H9 (cell line): ENCODE results near the gene RLN3. TPM values are rescaled to one million over a fixed set of nuclear protein-coding genes. Genes with fewer than 3 reads are reported as not detected.

ENCODE experiments used
- DNase-seq: peaks from one replicate; pipeline ENCODE4 v3.0.0-alpha.2; 2017
- H2AFZ ChIP-seq: one replicate; pipeline ENCODE4 v1.6.1; 2013; ENCODE audit warnings: mild to moderate bottlenecking, low read length, control low read depth, moderate library complexity
- H2AK5ac ChIP-seq: 2 replicates; pipeline ENCODE4 v1.6.1; 2013; ENCODE audit warnings: low read length, control low read depth, mixed read lengths; ENCODE audit not compliant: insufficient read length
- H2BK120ac ChIP-seq: one replicate; pipeline ENCODE4 v1.6.1; 2013; ENCODE audit warnings: low read depth, mild to moderate bottlenecking, low read length, control low read depth, inconsistent platforms; ENCODE audit not compliant: poor library complexity, severe bottlenecking
- H2BK12ac ChIP-seq: 2 replicates; pipeline ENCODE4 v1.6.1; 2013; ENCODE audit warnings: low read length, control low read depth, mixed read lengths, low read depth; ENCODE audit not compliant: insufficient read length
- H2BK15ac ChIP-seq: 2 replicates; pipeline ENCODE4 v1.6.1; 2013; ENCODE audit warnings: low read depth, low read length, control low read depth
- H2BK20ac ChIP-seq: one replicate; pipeline ENCODE4 v1.6.1; 2013; ENCODE audit warnings: low read depth, mild to moderate bottlenecking, low read length, control low read depth, inconsistent platforms; ENCODE audit not compliant: poor library complexity, severe bottlenecking
- H2BK5ac ChIP-seq: 2 replicates; pipeline ENCODE4 v1.6.1; 2013; ENCODE audit warnings: low read length, control low read depth, mixed read lengths; ENCODE audit not compliant: insufficient read length
- H3K14ac ChIP-seq: 2 replicates; pipeline ENCODE4 v1.6.1; 2013; ENCODE audit warnings: low read length, control low read depth; ENCODE audit not compliant: insufficient read depth
- H3K18ac ChIP-seq: 2 replicates; pipeline ENCODE4 v1.6.1; 2013; ENCODE audit warnings: low read depth, mild to moderate bottlenecking, mixed read lengths, low read length, control low read depth; ENCODE audit not compliant: insufficient read length
- H3K23ac ChIP-seq: 2 replicates; pipeline ENCODE4 v1.6.1; 2013; ENCODE audit warnings: low read length, control low read depth, mixed read lengths, low read depth; ENCODE audit not compliant: insufficient read length
- H3K23me2 ChIP-seq: 2 replicates; pipeline ENCODE4 v1.6.1; 2013; ENCODE audit warnings: low read depth, mild to moderate bottlenecking, mixed read lengths, low read length, control low read depth; ENCODE audit not compliant: insufficient read length, poor library complexity, severe bottlenecking
- H3K27ac ChIP-seq: 2 replicates; pipeline ENCODE4 v1.5.1; 2013; ENCODE audit warnings: low read length, control low read depth, mixed read lengths, low read depth; ENCODE audit not compliant: insufficient read length
- H3K27me3 ChIP-seq: 2 replicates; pipeline ENCODE4 v1.6.1; 2013; ENCODE audit warnings: low read length, control low read depth, inconsistent platforms; ENCODE audit not compliant: insufficient read depth
- H3K4ac ChIP-seq: 2 replicates; pipeline ENCODE4 v1.6.1; 2013; ENCODE audit warnings: low read depth, mild to moderate bottlenecking, control low read depth, inconsistent platforms, low read length, moderate library complexity
- H3K4me1 ChIP-seq: 2 replicates; pipeline ENCODE4 v1.6.1; 2013; ENCODE audit warnings: low read length, control low read depth, inconsistent platforms; ENCODE audit not compliant: insufficient read depth
- H3K4me2 ChIP-seq: 2 replicates; pipeline ENCODE4 v1.6.1; 2013; ENCODE audit warnings: low read length, control low read depth, mixed read lengths; ENCODE audit not compliant: insufficient read length, insufficient read depth
- H3K56ac ChIP-seq: 2 replicates; pipeline ENCODE4 v1.6.1; 2013; ENCODE audit warnings: low read depth, mild to moderate bottlenecking, mixed read lengths, low read length, control low read depth; ENCODE audit not compliant: insufficient read length
- H3K79me1 ChIP-seq: 2 replicates; pipeline ENCODE4 v1.6.1; 2013; ENCODE audit warnings: low read depth, mild to moderate bottlenecking, moderate library complexity, low read length, control low read depth, inconsistent platforms; ENCODE audit not compliant: insufficient read depth, poor library complexity, severe bottlenecking
- H3K79me2 ChIP-seq: 2 replicates; pipeline ENCODE4 v1.6.1; 2013; ENCODE audit warnings: low read length, control low read depth, inconsistent platforms; ENCODE audit not compliant: insufficient read depth
- H3K9ac ChIP-seq: 2 replicates; pipeline ENCODE4 v1.6.1; 2013; ENCODE audit warnings: low read length, control low read depth, mixed read lengths; ENCODE audit not compliant: insufficient read length; ENCODE audit errors: extremely low read depth
- H3K9me3 ChIP-seq: one replicate; pipeline ENCODE4 v1.6.1; 2013; ENCODE audit warnings: low read depth, low read length, inconsistent platforms; ENCODE audit not compliant: control insufficient read depth
- H3T11ph ChIP-seq: one replicate; pipeline ENCODE4 v1.6.1; 2013; ENCODE audit warnings: mild to moderate bottlenecking, low read length, control low read depth, inconsistent platforms
- H4K20me1 ChIP-seq: one replicate; pipeline ENCODE4 v1.6.1; 2013; ENCODE audit not compliant: control insufficient read depth, insufficient read length, insufficient read depth
- H4K5ac ChIP-seq: 2 replicates; pipeline ENCODE4 v1.6.1; 2013; ENCODE audit warnings: low read depth, mild to moderate bottlenecking, mixed read lengths, low read length, control low read depth; ENCODE audit not compliant: insufficient read length
- H4K8ac ChIP-seq: replicated peaks from 2 replicates; pipeline ENCODE4 v1.6.1; 2013; ENCODE audit warnings: low read length, control low read depth, mixed read lengths, low read depth; ENCODE audit not compliant: insufficient read length
- H4K91ac ChIP-seq: 2 replicates; pipeline ENCODE4 v1.6.1; 2013; ENCODE audit warnings: low read depth, mild to moderate bottlenecking, moderate library complexity, mixed read lengths, low read length, control low read depth; ENCODE audit not compliant: insufficient read length
- H3K27ac Mint-ChIP-seq, 3 experiments: 2 replicates in 2 of 3; 3 replicates in 1 of 3; pipeline ENCODE4 v1.8.0; 2020 to 2021; ENCODE audit warnings: mixed read lengths in 3 of 3, mild to moderate bottlenecking in 1 of 3, moderate library complexity in 1 of 3
- H3K27me3 Mint-ChIP-seq: 2 replicates; pipeline ENCODE4 v1.8.0; 2021; ENCODE audit warnings: low read depth, mild to moderate bottlenecking, moderate library complexity, mixed read lengths
- H3K36me3 Mint-ChIP-seq, 3 experiments: 2 replicates in 2 of 3; 3 replicates in 1 of 3; pipeline ENCODE4 v1.8.0; 2020 to 2021; ENCODE audit warnings: low read depth in 3 of 3, mixed read lengths in 3 of 3; ENCODE audit not compliant: insufficient read depth in 1 of 3
- H3K4me1 Mint-ChIP-seq, 2 experiments: 2 replicates each; pipeline ENCODE4 v1.8.0; 2020; ENCODE audit warnings: mixed read lengths in 2 of 2
- H3K4me3 Mint-ChIP-seq, 2 experiments: 2 replicates in 1 of 2; 3 replicates in 1 of 2; pipeline ENCODE4 v1.8.0; 2020 to 2021; ENCODE audit warnings: mild to moderate bottlenecking in 2 of 2, mixed read lengths in 2 of 2, moderate library complexity in 1 of 2
- H3K9me3 Mint-ChIP-seq, 2 experiments: 2 replicates in 1 of 2; 3 replicates in 1 of 2; pipeline ENCODE4 v1.8.0; 2020; ENCODE audit warnings: mild to moderate bottlenecking in 2 of 2, mixed read lengths in 2 of 2, moderate library complexity in 1 of 2
- CTCF ChIP-seq: fragments of 200-600 bp; sonication (generic); conservative IDR thresholded peaks from 3 replicates; pipeline ENCODE4 v1.8.0; 2021; ENCODE audit warnings: antibody characterized with exemption, mild to moderate bottlenecking
- WGBS: extraction: QIAGEN DNeasy Blood & Tissue Kit; methylation state at CpG from one replicate; pipeline ENCODE4 v1.1.7; 2013; ENCODE audit warnings: missing lambda C conversion rate, low lambda C conversion rate, mixed read lengths; ENCODE audit not compliant: insufficient read length; ENCODE audit errors: extremely low coverage; 5-methylcytosine and 5-hydroxymethylcytosine counted together
- total RNA-seq: library from RNA; stranded (reverse); gene quantifications from 2 replicates; pipeline ENCODE4 v1.2.1, GENCODE V29; 2021

RLN3 gene
- total RNA-seq, 1 experiment from 2014 or later: not detected

GRCh38 chr19:13997631-13997962 lies 30.4 kb upstream of the RLN3 start:
- no peak for TF ChIP-seq CTCF
- Mint-ChIP-seq H3K4me3 (no peak overlapping the region), H3K27ac (no peak overlapping the region), H3K9me3 (peaks cover 5 to 6% of the 10 kb centered on the region in 2 experiments; a peak in 2 of 5 replicates), H3K36me3 (peaks cover 6 to 29% (median 12%) of the 10 kb centered on the region in 3 experiments; a peak in 5 of 7 replicates), H3K27me3 (no peaks in the 10 kb centered on the region), H3K4me1 (no peaks in the 10 kb centered on the region)
- no peak overlapping the region for H3K9ac ChIP-seq
- no peak overlapping the region for H2BK5ac ChIP-seq
- DNase-seq: no peak
- no peaks in the 10 kb centered on the region for H3K9me3 ChIP-seq
- H2BK12ac ChIP-seq: no peak overlapping the region
- H3K27ac ChIP-seq: no peak overlapping the region
- H3K56ac ChIP-seq: no peak overlapping the region
- no peak overlapping the region for H3K4ac ChIP-seq
- H2AFZ ChIP-seq: no peak overlapping the region
- no CpG with 5 or more reads among the region's 6 CpGs for WGBS
- no peak overlapping the region for H4K8ac ChIP-seq
- H2BK15ac ChIP-seq: no peak overlapping the region
- no peaks in the 10 kb centered on the region for H3K23me2 ChIP-seq
- H3K18ac ChIP-seq: no peak overlapping the region
- H3K79me2 ChIP-seq: no peaks in the 10 kb centered on the region
- no peaks in the 10 kb centered on the region for H3K4me1 ChIP-seq
- H4K91ac ChIP-seq: no peak overlapping the region
- H2BK20ac ChIP-seq: no peak overlapping the region
- no peak overlapping the region for H3K14ac ChIP-seq
- no peak overlapping the region for H3K4me2 ChIP-seq
- H4K20me1 ChIP-seq: no peaks in the 10 kb centered on the region
- H3K23ac ChIP-seq: no peak overlapping the region
- no peak overlapping the region for H4K5ac ChIP-seq
- H3T11ph ChIP-seq: no peak overlapping the region
- H3K79me1 ChIP-seq: no peaks in the 10 kb centered on the region
- no peaks in the 10 kb centered on the region for H3K27me3 ChIP-seq
- H2AK5ac ChIP-seq: no peak overlapping the region
- H2BK120ac ChIP-seq: no peak overlapping the region
